Memory B cell (primary cell): ENCODE data around the gene GRIK4.
A peak's percentile ranks its signal among the peaks of the same experiment; 100 is the strongest.

Experiments used
- ATAC-seq: fragments of 150-1000 bp; cut with Tn5 transposase; 2 replicates; pipeline ENCODE4 v1.10.0; 2021; ENCODE audit warnings: low read depth, mild to moderate bottlenecking, moderate library complexity
- DNase-seq, 2 donors: peaks; one replicate each; pipeline ENCODE4 v3.0.0; 2022; ENCODE audit warnings: low spot score in 2 of 2
- H3K27ac Mint-ChIP-seq: one replicate; pipeline ENCODE4 v1.8.0; 2022; ENCODE audit warnings: mild to moderate bottlenecking, moderate library complexity, mixed read lengths
- H3K27me3 Mint-ChIP-seq: one replicate; pipeline ENCODE4 v1.8.0; 2022; ENCODE audit warnings: mixed read lengths
- H3K36me3 Mint-ChIP-seq: one replicate; pipeline ENCODE4 v1.8.0; 2022; ENCODE audit warnings: mild to moderate bottlenecking, mixed read lengths
- H3K4me1 Mint-ChIP-seq: one replicate; pipeline ENCODE4 v1.8.0; 2022; ENCODE audit warnings: mixed read lengths
- H3K4me3 Mint-ChIP-seq: one replicate; pipeline ENCODE4 v1.8.0; 2022; ENCODE audit warnings: mild to moderate bottlenecking, moderate library complexity, mixed read lengths
- H3K9me3 Mint-ChIP-seq: one replicate; pipeline ENCODE4 v1.8.0; 2022; ENCODE audit warnings: mixed read lengths

Gene GRIK4

GRCh38 chr11:120686516-120686915 lies 175.0 kb downstream of the GRIK4 start:
- ATAC-seq = no peak
- no peaks in the 10 kb centered on the region for H3K4me1 Mint-ChIP-seq

GRCh38 chr11:120688163-120688562 lies 176.6 kb downstream of the GRIK4 start:
- no peak for ATAC-seq
- Mint-ChIP-seq H3K4me1 (no peaks in the 10 kb centered on the region), H3K27me3 (peaks cover 28% of the 10 kb centered on the region), H3K27ac (no peak overlapping the region), H3K9me3 (no peaks in the 10 kb centered on the region), H3K4me3 (no peak overlapping the region), H3K36me3 (no peaks in the 10 kb centered on the region)
- DNase-seq = no peak

More at GRCh38 chr11:120686516-120686915, 175.0 kb downstream of the GRIK4 start:
- no peak for DNase-seq
- Mint-ChIP-seq H3K4me3 (no peak overlapping the region), H3K27me3 (peaks cover 25% of the 10 kb centered on the region), H3K9me3 (no peaks in the 10 kb centered on the region), H3K36me3 (no peaks in the 10 kb centered on the region), H3K27ac (no peak overlapping the region)

GRCh38 chr11:120689596-120690275 lies 178.2 kb downstream of the GRIK4 start:
- no peak overlapping the region for H3K4me3 Mint-ChIP-seq
- DNase-seq = no peak

GRCh38 chr11:120690406-120690805 lies 178.9 kb downstream of the GRIK4 start:
- no peaks in the 10 kb centered on the region for H3K9me3 Mint-ChIP-seq
- no peak for DNase-seq
- H3K4me3 Mint-ChIP-seq = no peak overlapping the region
- no peak overlapping the region for H3K27ac Mint-ChIP-seq
- no peaks in the 10 kb centered on the region for H3K4me1 Mint-ChIP-seq
- peaks cover 29% of the 10 kb centered on the region for H3K27me3 Mint-ChIP-seq
- no peak for ATAC-seq
- H3K36me3 Mint-ChIP-seq = no peaks in the 10 kb centered on the region

More at GRCh38 chr11:120689596-120690275, 178.2 kb downstream of the GRIK4 start:
- no peak overlapping the region for H3K27ac Mint-ChIP-seq
- ATAC-seq = no peak
- H3K36me3 Mint-ChIP-seq = no peaks in the 10 kb centered on the region
- no peaks in the 10 kb centered on the region for H3K4me1 Mint-ChIP-seq
- no peaks in the 10 kb centered on the region for H3K9me3 Mint-ChIP-seq
- peaks cover 27% of the 10 kb centered on the region for H3K27me3 Mint-ChIP-seq

- ATAC-seq = no peak
- no peak overlapping the region for H3K27ac Mint-ChIP-seq
- no peaks in the 10 kb centered on the region for H3K36me3 Mint-ChIP-seq
- H3K4me1 Mint-ChIP-seq = no peaks in the 10 kb centered on the region
- DNase-seq = no peak
- no peaks in the 10 kb centered on the region for H3K9me3 Mint-ChIP-seq
- H3K27me3 Mint-ChIP-seq = peaks cover 17% of the 10 kb centered on the region
- no peak overlapping the region for H3K4me3 Mint-ChIP-seq
Observed at GRCh38 chr11:120694726-120695125, 183.2 kb downstream of the GRIK4 start.

GRCh38 chr11:120695426-120695825 lies 183.9 kb downstream of the GRIK4 start:
- H3K36me3 Mint-ChIP-seq = no peaks in the 10 kb centered on the region
- no peak overlapping the region for H3K4me3 Mint-ChIP-seq
- peaks cover 17% of the 10 kb centered on the region for H3K27me3 Mint-ChIP-seq
- H3K9me3 Mint-ChIP-seq = no peaks in the 10 kb centered on the region
- DNase-seq (no peak), ATAC-seq (no peak)
- no peak overlapping the region for H3K27ac Mint-ChIP-seq
- H3K4me1 Mint-ChIP-seq = no peaks in the 10 kb centered on the region

GRCh38 chr11:120695939-120696338 lies 184.4 kb downstream of the GRIK4 start:
- peaks cover 17% of the 10 kb centered on the region for H3K27me3 Mint-ChIP-seq
- no peaks in the 10 kb centered on the region for H3K36me3 Mint-ChIP-seq
- H3K4me3 Mint-ChIP-seq = no peak overlapping the region
- no peaks in the 10 kb centered on the region for H3K4me1 Mint-ChIP-seq
- DNase-seq (no peak), ATAC-seq (no peak)
- H3K27ac Mint-ChIP-seq = no peak overlapping the region
- no peaks in the 10 kb centered on the region for H3K9me3 Mint-ChIP-seq

- Mint-ChIP-seq H3K4me1 (peaks cover 2% of the 10 kb centered on the region), H3K27ac (no peak overlapping the region), H3K36me3 (peaks cover 4% of the 10 kb centered on the region), H3K9me3 (peaks cover 5% of the 10 kb centered on the region), H3K4me3 (no peak overlapping the region), H3K27me3 (peaks cover 18% of the 10 kb centered on the region)
- DNase-seq = no peak
- ATAC-seq = no peak
Observed at GRCh38 chr11:120696597-120697218, 185.2 kb downstream of the GRIK4 start.

GRCh38 chr11:120698918-120699317 lies 187.4 kb downstream of the GRIK4 start:
- H3K36me3 Mint-ChIP-seq = peaks cover 5% of the 10 kb centered on the region
- H3K4me1 Mint-ChIP-seq = peaks cover 13% of the 10 kb centered on the region
- H3K4me3 Mint-ChIP-seq = no peak overlapping the region
- no peak for DNase-seq
- peaks cover 7% of the 10 kb centered on the region for H3K27me3 Mint-ChIP-seq
- H3K27ac Mint-ChIP-seq = no peak overlapping the region
- H3K9me3 Mint-ChIP-seq = peaks cover 5% of the 10 kb centered on the region
- ATAC-seq = no peak

- H3K9me3 Mint-ChIP-seq = peaks cover 7% of the 10 kb centered on the region
- peaks cover 2% of the 10 kb centered on the region for H3K27me3 Mint-ChIP-seq
- DNase-seq = no peak
- peak; percentile 63 for ATAC-seq
- H3K27ac Mint-ChIP-seq = no peak overlapping the region
- peaks cover 6% of the 10 kb centered on the region for H3K36me3 Mint-ChIP-seq
- H3K4me1 Mint-ChIP-seq = peaks cover 16% of the 10 kb centered on the region
- no peak overlapping the region for H3K4me3 Mint-ChIP-seq
Observed at GRCh38 chr11:120702656-120703055, 191.1 kb downstream of the GRIK4 start.

GRCh38 chr11:120703358-120704152 lies 192.0 kb downstream of the GRIK4 start:
- peak overlapping the region; percentile 7 for H3K4me3 Mint-ChIP-seq
- peaks cover 16% of the 10 kb centered on the region for H3K4me1 Mint-ChIP-seq
- no peak for ATAC-seq
- peaks cover 6% of the 10 kb centered on the region for H3K36me3 Mint-ChIP-seq
- H3K9me3 Mint-ChIP-seq = peaks cover 10% of the 10 kb centered on the region
- H3K27ac Mint-ChIP-seq = no peak overlapping the region
- H3K27me3 Mint-ChIP-seq = peaks cover 2% of the 10 kb centered on the region
- DNase-seq = no peak

GRCh38 chr11:120704256-120704750 lies 192.8 kb downstream of the GRIK4 start:
- Mint-ChIP-seq H3K27ac (no peak overlapping the region), H3K4me1 (peaks cover 16% of the 10 kb centered on the region), H3K27me3 (peaks cover 2% of the 10 kb centered on the region), H3K36me3 (peaks cover 6% of the 10 kb centered on the region), H3K4me3 (no peak overlapping the region), H3K9me3 (peaks cover 10% of the 10 kb centered on the region)
- DNase-seq (no peak), ATAC-seq (no peak)

GRCh38 chr11:120706257-120706656 lies 194.7 kb downstream of the GRIK4 start:
- H3K27ac Mint-ChIP-seq = no peak overlapping the region
- DNase-seq (no peak), ATAC-seq (no peak)
- H3K4me3 Mint-ChIP-seq = no peak overlapping the region
- H3K9me3 Mint-ChIP-seq = peaks cover 7% of the 10 kb centered on the region
- no peaks in the 10 kb centered on the region for H3K27me3 Mint-ChIP-seq
- peaks cover 4% of the 10 kb centered on the region for H3K36me3 Mint-ChIP-seq
- peaks cover 16% of the 10 kb centered on the region for H3K4me1 Mint-ChIP-seq

- DNase-seq (no peak), ATAC-seq (no peak)
- Mint-ChIP-seq H3K9me3 (peaks cover 5% of the 10 kb centered on the region), H3K4me1 (peaks cover 13% of the 10 kb centered on the region), H3K4me3 (no peak overlapping the region), H3K27me3 (no peaks in the 10 kb centered on the region), H3K36me3 (peaks cover 2% of the 10 kb centered on the region), H3K27ac (no peak overlapping the region)
Observed at GRCh38 chr11:120707098-120707497, 195.6 kb downstream of the GRIK4 start.
